GM10266 (cell line): ENCODE data around the gene MYZAP.

Experiments used
- DNase-seq: peaks from one replicate; pipeline ENCODE4 v3.0.0; 2012; ENCODE audit errors: extremely low spot score
- CTCF ChIP-seq: IDR thresholded peaks from 2 replicates; pipeline ENCODE4 v1.5.1; 2012; ENCODE audit warnings: mild to moderate bottlenecking, low read depth; ENCODE audit not compliant: control insufficient read depth, insufficient read depth; ENCODE audit errors: missing control alignments

The MYZAP gene

GRCh38 chr15:57548835-57549234 is 42.9 kb upstream of the MYZAP start:
- TF ChIP-seq CTCF, result no peak

GRCh38 chr15:57549935-57550334 is 41.8 kb upstream of the MYZAP start:
- no peak for TF ChIP-seq CTCF
- no peak for DNase-seq

More at GRCh38 chr15:57548835-57549234, 42.9 kb upstream of the MYZAP start:
- no peak for DNase-seq

DNA sequence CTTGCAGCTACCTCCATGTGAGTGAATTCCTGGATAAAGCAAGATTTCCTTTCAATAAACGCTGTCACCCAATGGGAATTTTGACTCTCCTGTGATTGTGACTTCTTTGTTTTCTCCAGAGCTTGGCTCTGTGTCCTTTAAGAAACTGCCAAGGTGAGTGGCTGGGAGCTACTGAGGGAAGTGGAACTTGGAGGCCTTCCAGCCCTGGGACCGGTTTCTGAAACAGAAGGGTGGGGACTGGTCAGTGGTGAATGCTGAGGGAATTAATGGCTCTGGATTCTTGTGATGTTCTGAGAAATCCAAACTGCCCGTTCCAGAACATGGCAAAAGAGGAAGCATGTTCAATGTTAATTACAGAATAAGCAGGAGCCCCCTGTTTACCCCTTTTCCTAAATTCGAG is 41.1 kb upstream of the MYZAP start:
- DNase-seq, result no peak

GRCh38 chr15:57551715-57552677 is 39.7 kb upstream of the MYZAP start:
- TF ChIP-seq CTCF, result no peak
- no peak for DNase-seq

More for the DNA sequence above, 41.1 kb upstream of the MYZAP start:
- no peak for TF ChIP-seq CTCF

- no peak for DNase-seq
- no peak for TF ChIP-seq CTCF
Measured at GRCh38 chr15:57552678-57553334, 38.9 kb upstream of the MYZAP start.

DNA sequence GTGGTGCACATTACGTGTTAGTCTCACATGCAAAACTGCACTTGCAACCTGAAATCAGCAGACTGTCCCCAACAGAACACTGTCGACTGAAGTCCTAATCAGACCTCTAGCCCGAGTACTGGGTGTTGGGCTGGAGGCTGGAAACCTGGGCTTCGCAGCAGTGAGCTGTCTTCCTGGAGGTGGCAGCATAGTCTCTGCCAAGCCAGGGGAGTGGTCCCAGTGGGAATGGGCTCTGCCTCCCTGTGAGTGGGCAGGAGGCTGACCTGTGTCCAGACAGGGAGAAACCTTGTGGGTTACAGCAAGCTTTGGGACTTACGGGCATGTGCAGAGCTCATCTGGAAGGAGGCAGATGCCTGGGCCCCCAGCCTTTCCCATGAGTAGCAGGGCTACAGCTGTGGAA is 38.2 kb upstream of the MYZAP start:
- TF ChIP-seq CTCF, result no peak
- no peak for DNase-seq

DNA sequence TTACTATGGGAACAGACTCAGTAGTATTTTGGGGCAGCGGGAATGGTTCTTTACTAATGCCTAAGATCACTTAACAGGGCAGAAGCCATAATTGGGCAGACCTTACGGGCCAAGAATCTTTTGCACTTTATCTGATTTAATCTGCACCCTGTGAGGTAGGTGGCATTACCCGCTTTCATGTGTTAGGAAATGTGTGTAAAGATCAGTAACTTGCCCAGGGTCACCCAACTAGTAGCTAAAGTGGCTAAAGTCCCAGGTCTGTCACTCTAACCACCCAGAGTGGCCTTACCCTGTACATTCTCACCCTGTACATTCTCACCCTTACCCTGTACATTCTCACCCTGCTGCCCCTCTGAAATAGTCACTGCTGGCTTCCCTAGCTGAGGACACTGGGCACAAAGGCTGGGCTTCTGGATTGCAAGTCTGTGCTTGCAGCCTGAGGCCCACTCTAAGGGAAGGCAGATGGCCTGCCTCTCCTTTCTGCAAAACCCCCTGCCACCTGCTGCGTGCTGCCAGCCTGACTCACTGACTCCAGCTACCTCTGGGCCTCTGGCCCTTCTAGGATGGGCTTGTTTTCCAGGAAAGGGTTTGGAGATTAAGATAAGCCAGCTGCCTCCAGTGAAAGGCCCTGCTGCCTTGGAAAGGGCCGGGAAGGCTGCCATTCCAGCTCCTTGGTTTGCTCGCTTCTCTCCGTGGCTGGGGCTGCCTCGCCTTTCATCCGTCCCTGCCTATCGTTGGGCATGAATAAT is 37.5 kb upstream of the MYZAP start:
- no peak for DNase-seq
- no peak for TF ChIP-seq CTCF
